SU-DHL-6 (cell line): ENCODE measurements around the gene POLR3GL.

Experiments
- H2AFZ ChIP-seq: fragments of 200-600 bp; sonication (generic); 2 replicates; pipeline ENCODE4 v1.6.1; 2014; ENCODE audit warnings: low read depth, mild to moderate bottlenecking, moderate library complexity, mixed read lengths, antibody characterized with exemption, low read length; ENCODE audit not compliant: severe bottlenecking
- H3F3A ChIP-seq: fragments of 200-600 bp; shearing (Covaris generic); 2 replicates; pipeline ENCODE4 v1.6.0; 2016; ENCODE audit warnings: antibody characterized with exemption, mild to moderate bottlenecking; ENCODE audit not compliant: insufficient read depth
- H3K27ac ChIP-seq: fragments of 200-600 bp; sonication (generic); 2 replicates; pipeline ENCODE4 v1.5.1; 2016; ENCODE audit warnings: low read depth, mild to moderate bottlenecking, low read length, moderate library complexity, mixed read lengths
- H3K27me3 ChIP-seq: fragments of 200-600 bp; sonication (generic), shearing (Covaris generic); 2 replicates; pipeline ENCODE4 v1.6.0; 2014; ENCODE audit warnings: mild to moderate bottlenecking, low read length
- H3K36me3 ChIP-seq: fragments of 200-600 bp; sonication (generic); 2 replicates; pipeline ENCODE4 v1.6.1; 2014; ENCODE audit warnings: mild to moderate bottlenecking, low read length, mixed read lengths
- H3K4me2 ChIP-seq: fragments of 300-600, 200-600 bp; shearing (Covaris generic), sonication (generic); 2 replicates; pipeline ENCODE4 v1.6.0; 2014; ENCODE audit warnings: low read length, low read depth, mild to moderate bottlenecking; ENCODE audit not compliant: poor library complexity, severe bottlenecking
- H3K4me3 ChIP-seq: fragments of 200-600 bp; sonication (generic); 2 replicates; pipeline ENCODE4 v1.5.1; 2014; ENCODE audit warnings: antibody characterized with exemption, low read length, mild to moderate bottlenecking, mixed read lengths; ENCODE audit not compliant: insufficient read depth, poor library complexity, severe bottlenecking
- H3K79me2 ChIP-seq: fragments of 200-600 bp; sonication (generic); 2 replicates; pipeline ENCODE4 v1.6.1; 2014; ENCODE audit warnings: mild to moderate bottlenecking, low read length, moderate library complexity; ENCODE audit not compliant: insufficient read depth
- H3K9ac ChIP-seq: fragments of 200-600 bp; sonication (generic); 2 replicates; pipeline ENCODE4 v1.7.0; 2014; ENCODE audit warnings: mild to moderate bottlenecking, low read length
- H3K9me2 ChIP-seq: fragments of 200-600 bp; sonication (generic); replicated peaks from 2 replicates; pipeline ENCODE4 v1.6.1; 2014; ENCODE audit warnings: low read length; ENCODE audit not compliant: insufficient read depth
- H3K9me3 ChIP-seq: fragments of 200-600 bp; sonication (generic); 2 replicates; pipeline ENCODE4 v1.6.1; 2014; ENCODE audit warnings: low read length, mixed read lengths; ENCODE audit not compliant: insufficient read depth
- H4K20me1 ChIP-seq: fragments of 200-600 bp; sonication (generic); 2 replicates; pipeline ENCODE4 v1.6.1; 2014; ENCODE audit warnings: low read depth, mild to moderate bottlenecking, antibody characterized with exemption, low read length, moderate library complexity, mixed read lengths
- EZH2phosphoT487 ChIP-seq: fragments of 200-600 bp; sonication (generic), shearing (Covaris generic); conservative IDR thresholded peaks from 2 replicates; pipeline ENCODE4 v1.6.1; 2018; ENCODE audit warnings: mild to moderate bottlenecking, antibody characterized with exemption, low read length, moderate library complexity, mixed read lengths
- TF ChIP-seq, protein P1 (sequence below): fragments of 200-600 bp; sonication (generic); IDR thresholded peaks from one replicate; pipeline ENCODE4 v1.5.1; 2017; ENCODE audit warnings: antibody characterized with exemption, mild to moderate bottlenecking, low read length, moderate library complexity; ENCODE audit not compliant: insufficient read depth, poor library complexity, severe bottlenecking

Gene POLR3GL

DNA sequence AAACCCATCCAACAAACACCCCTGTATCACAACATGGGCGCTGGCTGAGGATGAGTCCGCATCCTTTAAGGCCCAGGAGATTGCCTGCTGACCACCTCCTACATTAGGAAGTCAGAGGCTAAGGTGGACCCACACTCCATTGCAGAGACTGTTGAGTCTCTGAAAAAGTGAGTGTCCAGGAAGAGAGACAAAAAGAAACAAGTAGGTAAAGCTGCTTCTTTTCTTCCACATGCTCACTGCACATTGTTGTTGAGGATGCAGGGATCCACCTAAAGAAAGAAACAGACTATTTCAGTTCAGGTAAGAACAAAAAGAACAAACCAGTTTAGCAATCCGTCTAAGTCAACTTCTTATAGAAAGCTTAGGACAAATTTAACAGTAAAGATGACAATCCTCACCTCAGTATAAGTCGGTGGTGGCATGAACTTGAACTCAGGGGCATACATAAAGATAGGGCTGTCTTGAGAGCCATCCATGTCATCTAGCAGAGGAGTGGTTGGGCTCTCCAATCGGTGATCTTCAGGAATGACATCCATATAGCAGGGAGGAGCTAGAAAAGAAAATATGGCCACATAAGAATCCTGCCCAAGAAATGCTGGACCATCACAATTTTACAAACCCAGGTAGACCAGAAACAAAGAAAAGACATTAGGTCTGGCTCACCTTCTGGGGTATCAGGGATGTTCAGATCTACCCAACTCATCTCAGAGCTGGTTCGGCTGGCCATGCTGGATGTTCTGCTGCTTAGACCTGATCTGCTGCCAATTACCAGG is 29.3 kb downstream of the POLR3GL start:
- Histone ChIP-seq H3K9me2 (no peaks in the 10 kb centered on the region), H3K36me3 (peaks cover 26% of the 10 kb centered on the region), H2AFZ (no peak overlapping the region), H4K20me1 (peaks cover 5% of the 10 kb centered on the region; the same call in 1 of the 2 replicates), H3K79me2 (peaks cover 14% of the 10 kb centered on the region), H3K27ac (no peak overlapping the region), H3K9ac (no peak overlapping the region), H3K4me2 (peak overlapping the region; percentile 90), H3K4me3 (no peak overlapping the region), H3F3A (peaks cover 59% of the 10 kb centered on the region), H3K27me3 (no peaks in the 10 kb centered on the region), H3K9me3 (no peaks in the 10 kb centered on the region)
- TF ChIP-seq, protein P1, sequence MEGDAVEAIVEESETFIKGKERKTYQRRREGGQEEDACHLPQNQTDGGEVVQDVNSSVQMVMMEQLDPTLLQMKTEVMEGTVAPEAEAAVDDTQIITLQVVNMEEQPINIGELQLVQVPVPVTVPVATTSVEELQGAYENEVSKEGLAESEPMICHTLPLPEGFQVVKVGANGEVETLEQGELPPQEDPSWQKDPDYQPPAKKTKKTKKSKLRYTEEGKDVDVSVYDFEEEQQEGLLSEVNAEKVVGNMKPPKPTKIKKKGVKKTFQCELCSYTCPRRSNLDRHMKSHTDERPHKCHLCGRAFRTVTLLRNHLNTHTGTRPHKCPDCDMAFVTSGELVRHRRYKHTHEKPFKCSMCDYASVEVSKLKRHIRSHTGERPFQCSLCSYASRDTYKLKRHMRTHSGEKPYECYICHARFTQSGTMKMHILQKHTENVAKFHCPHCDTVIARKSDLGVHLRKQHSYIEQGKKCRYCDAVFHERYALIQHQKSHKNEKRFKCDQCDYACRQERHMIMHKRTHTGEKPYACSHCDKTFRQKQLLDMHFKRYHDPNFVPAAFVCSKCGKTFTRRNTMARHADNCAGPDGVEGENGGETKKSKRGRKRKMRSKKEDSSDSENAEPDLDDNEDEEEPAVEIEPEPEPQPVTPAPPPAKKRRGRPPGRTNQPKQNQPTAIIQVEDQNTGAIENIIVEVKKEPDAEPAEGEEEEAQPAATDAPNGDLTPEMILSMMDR, result no peak
- TF ChIP-seq EZH2phosphoT487, result no peak

DNA sequence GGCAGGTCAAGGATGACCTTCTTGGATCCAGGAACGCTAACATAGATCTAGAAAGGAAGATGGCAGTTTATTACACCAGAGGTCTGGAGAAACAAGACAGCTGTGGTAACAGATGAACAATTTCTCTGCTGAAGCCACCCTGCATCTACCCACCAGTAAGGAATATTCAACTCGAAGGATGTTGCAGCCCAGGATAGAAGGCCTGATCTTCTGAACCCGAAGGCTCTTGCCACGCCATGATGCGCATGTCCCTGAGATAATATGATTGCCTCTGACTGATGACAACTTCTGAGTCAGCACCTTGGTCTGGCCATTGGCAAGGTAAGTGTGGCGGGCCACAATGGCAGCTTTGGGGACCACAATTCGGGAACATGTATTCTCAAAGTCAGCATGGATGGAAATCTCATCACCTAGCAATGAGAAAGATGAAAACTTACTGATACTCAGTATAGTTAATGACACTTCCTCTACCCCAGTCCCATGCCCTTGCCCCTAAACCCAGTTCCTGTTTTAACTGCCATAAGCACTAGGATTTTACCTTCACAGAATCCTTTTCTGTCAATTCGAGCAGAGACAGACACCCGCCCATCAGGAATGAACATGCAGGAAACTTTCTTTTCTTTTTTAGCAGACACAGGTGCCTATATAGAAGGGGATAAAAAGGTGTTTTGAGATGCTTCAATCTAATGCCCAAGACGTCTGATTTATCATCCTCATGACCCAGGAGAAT is 30.1 kb downstream of the POLR3GL start:
- Histone ChIP-seq H3K27me3 (no peaks in the 10 kb centered on the region), H4K20me1 (peaks cover 5% of the 10 kb centered on the region; the same call in 1 of the 2 replicates), H2AFZ (no peak overlapping the region), H3K9me3 (no peaks in the 10 kb centered on the region), H3K4me2 (peak overlapping the region; percentile 90), H3K9me2 (no peaks in the 10 kb centered on the region), H3K4me3 (peak overlapping the region; percentile 99), H3K27ac (no peak overlapping the region), H3K9ac (peak overlapping the region; percentile 94), H3F3A (peaks cover 59% of the 10 kb centered on the region), H3K79me2 (peaks cover 14% of the 10 kb centered on the region), H3K36me3 (peaks cover 26% of the 10 kb centered on the region)
- TF ChIP-seq EZH2phosphoT487, result no peak
- TF ChIP-seq, protein P1, result no peak

DNA sequence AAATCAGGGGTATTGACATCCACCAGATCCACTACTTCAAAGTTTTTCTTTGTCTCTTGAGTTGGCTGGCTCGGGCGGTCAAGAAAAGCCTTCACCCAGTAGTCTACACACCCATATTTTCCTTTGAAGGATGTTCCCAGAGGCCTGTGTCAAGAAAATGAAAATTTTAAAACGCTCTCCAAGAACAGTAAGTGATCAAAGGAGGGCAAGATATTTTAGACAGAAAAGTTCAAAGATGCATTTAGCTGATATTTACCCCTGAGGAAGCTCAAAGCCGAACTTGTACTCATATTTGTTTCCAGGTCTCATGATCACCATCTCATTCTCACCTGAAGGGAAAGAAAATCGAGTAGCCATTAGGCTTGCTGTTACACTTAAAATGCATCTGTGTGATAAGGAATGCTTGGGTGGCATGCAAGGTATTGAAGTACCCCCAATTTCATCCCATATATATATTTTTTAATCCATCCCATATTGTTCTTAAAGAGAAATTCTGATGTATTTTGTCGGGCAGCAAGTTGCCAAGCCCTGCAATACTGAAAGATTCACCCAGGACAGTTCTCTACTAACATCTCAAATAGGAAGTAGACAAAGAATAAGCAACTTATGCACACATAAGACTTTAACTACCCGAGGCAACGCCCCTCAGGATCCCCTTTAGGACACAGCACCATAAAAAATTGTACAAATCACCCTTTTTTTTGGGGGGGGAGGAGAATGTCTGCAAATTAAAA is 30.8 kb downstream of the POLR3GL start:
- Histone ChIP-seq H4K20me1 (peaks cover 5% of the 10 kb centered on the region; the same call in 1 of the 2 replicates), H3K9me3 (no peaks in the 10 kb centered on the region), H3K9ac (peak overlapping the region; percentile 94), H3K4me3 (peak overlapping the region; percentile 99), H3K9me2 (no peaks in the 10 kb centered on the region), H3K27me3 (no peaks in the 10 kb centered on the region), H3K36me3 (peaks cover 26% of the 10 kb centered on the region), H3F3A (peaks cover 59% of the 10 kb centered on the region), H3K4me2 (peak overlapping the region; percentile 90), H3K79me2 (peaks cover 14% of the 10 kb centered on the region), H2AFZ (no peak overlapping the region), H3K27ac (peak overlapping the region; percentile 80)
- no peak for TF ChIP-seq EZH2phosphoT487
- TF ChIP-seq, protein P1, result no peak
